Fibroblast of lung (primary cell): ENCODE results near the gene CD247.

Experiments used
- CTCF ChIP-seq, 2 donors: IDR thresholded peaks in 1 of 2; conservative IDR thresholded peaks in 1 of 2; 1 replicate in 1 of 2; 2 replicates in 1 of 2; pipeline ENCODE4 v1.5.1; 2011 to 2012; ENCODE audit warnings: low read length in 2 of 2, control low read depth in 1 of 2, inconsistent platforms in 1 of 2, low read depth in 1 of 2, mild to moderate bottlenecking in 1 of 2
- EZH2 ChIP-seq: IDR thresholded peaks from 2 replicates; pipeline ENCODE4 v1.5.1; 2012; ENCODE audit warnings: low read length, control low read depth, mild to moderate bottlenecking; ENCODE audit errors: missing control alignments

- peak in 1 of 2 donors; percentile 29 for TF ChIP-seq CTCF (conservative IDR thresholded peaks at IDR 0.05 in 1 of 2, IDR thresholded peaks at IDR 0.05 in 1 of 2; ENCODE audit: low read depth in 1 of 2, low read length in 2 of 2)
- TF ChIP-seq EZH2, result no peak
Measured at GRCh38 chr1:167538657-167539056, 20.3 kb upstream of the CD247 start.
